Ishikawa (cell line): ENCODE measurements around the gene MAS1L.

Source experiments
- CEBPB ChIP-seq: IDR thresholded peaks from 2 replicates; pipeline ENCODE4 v1.6.1; 2012
- CREB1 ChIP-seq: IDR thresholded peaks from 2 replicates; pipeline ENCODE4 v1.6.1; 2012; ENCODE audit warnings: low read depth
- EP300 ChIP-seq: IDR thresholded peaks from 2 replicates; pipeline ENCODE4 v1.6.1; 2012; ENCODE audit warnings: borderline replicate concordance
- FOXM1 ChIP-seq: IDR thresholded peaks from 2 replicates; pipeline ENCODE4 v1.6.1; 2012; ENCODE audit warnings: low read depth, borderline replicate concordance
- MAX ChIP-seq: IDR thresholded peaks from 2 replicates; pipeline ENCODE4 v1.6.1; 2012
- NFIC ChIP-seq: IDR thresholded peaks from 2 replicates; pipeline ENCODE4 v1.6.1; 2012
- RAD21 ChIP-seq: IDR thresholded peaks from 2 replicates; pipeline ENCODE4 v1.6.1; 2012; ENCODE audit warnings: low read depth
- TAF1 ChIP-seq: IDR thresholded peaks from 2 replicates; pipeline ENCODE4 v1.6.1; 2012; ENCODE audit warnings: low read depth, mild to moderate bottlenecking
- TCF12 ChIP-seq: IDR thresholded peaks from 2 replicates; pipeline ENCODE4 v1.6.1; 2012; ENCODE audit warnings: low read depth
- TEAD4 ChIP-seq: IDR thresholded peaks from 2 replicates; pipeline ENCODE4 v1.6.1; 2012
- USF1 ChIP-seq: IDR thresholded peaks from 2 replicates; pipeline ENCODE4 v1.6.1; 2012
- YY1 ChIP-seq: IDR thresholded peaks from 2 replicates; pipeline ENCODE4 v1.6.1; 2012; ENCODE audit warnings: low read depth
- ZBTB7A ChIP-seq: IDR thresholded peaks from 2 replicates; pipeline ENCODE4 v1.6.1; 2012; ENCODE audit warnings: low read depth
- TF ChIP-seq, protein P1 (sequence below): IDR thresholded peaks from 2 replicates; pipeline ENCODE4 v1.6.1; 2012; ENCODE audit warnings: low read depth, mild to moderate bottlenecking

GRCh38 chr6:29483186-29483585, 4.6 kb downstream of the MAS1L start:
- TF ChIP-seq, protein P1, sequence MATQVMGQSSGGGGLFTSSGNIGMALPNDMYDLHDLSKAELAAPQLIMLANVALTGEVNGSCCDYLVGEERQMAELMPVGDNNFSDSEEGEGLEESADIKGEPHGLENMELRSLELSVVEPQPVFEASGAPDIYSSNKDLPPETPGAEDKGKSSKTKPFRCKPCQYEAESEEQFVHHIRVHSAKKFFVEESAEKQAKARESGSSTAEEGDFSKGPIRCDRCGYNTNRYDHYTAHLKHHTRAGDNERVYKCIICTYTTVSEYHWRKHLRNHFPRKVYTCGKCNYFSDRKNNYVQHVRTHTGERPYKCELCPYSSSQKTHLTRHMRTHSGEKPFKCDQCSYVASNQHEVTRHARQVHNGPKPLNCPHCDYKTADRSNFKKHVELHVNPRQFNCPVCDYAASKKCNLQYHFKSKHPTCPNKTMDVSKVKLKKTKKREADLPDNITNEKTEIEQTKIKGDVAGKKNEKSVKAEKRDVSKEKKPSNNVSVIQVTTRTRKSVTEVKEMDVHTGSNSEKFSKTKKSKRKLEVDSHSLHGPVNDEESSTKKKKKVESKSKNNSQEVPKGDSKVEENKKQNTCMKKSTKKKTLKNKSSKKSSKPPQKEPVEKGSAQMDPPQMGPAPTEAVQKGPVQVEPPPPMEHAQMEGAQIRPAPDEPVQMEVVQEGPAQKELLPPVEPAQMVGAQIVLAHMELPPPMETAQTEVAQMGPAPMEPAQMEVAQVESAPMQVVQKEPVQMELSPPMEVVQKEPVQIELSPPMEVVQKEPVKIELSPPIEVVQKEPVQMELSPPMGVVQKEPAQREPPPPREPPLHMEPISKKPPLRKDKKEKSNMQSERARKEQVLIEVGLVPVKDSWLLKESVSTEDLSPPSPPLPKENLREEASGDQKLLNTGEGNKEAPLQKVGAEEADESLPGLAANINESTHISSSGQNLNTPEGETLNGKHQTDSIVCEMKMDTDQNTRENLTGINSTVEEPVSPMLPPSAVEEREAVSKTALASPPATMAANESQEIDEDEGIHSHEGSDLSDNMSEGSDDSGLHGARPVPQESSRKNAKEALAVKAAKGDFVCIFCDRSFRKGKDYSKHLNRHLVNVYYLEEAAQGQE, result no peak
- TF ChIP-seq FOXM1, result no peak
- no peak for TF ChIP-seq TCF12
- TF ChIP-seq EP300, result no peak
- TF ChIP-seq MAX, result no peak
- TF ChIP-seq CEBPB, result no peak
- TF ChIP-seq NFIC, result no peak
- TF ChIP-seq ZBTB7A, result no peak
- no peak for TF ChIP-seq TAF1
- TF ChIP-seq YY1, result no peak
- TF ChIP-seq RAD21, result no peak
- TF ChIP-seq TEAD4, result no peak
- no peak for TF ChIP-seq USF1
- TF ChIP-seq CREB1, result no peak
